HepG2 (cell line): ENCODE data around the gene PRM2. TPM values are rescaled to one million over a fixed set of nuclear protein-coding genes. Genes with fewer than 3 reads are reported as not detected.
A peak's percentile ranks its signal among the peaks of the same experiment; 100 is the strongest.

Experiments used
- ADNP ChIP-seq: sonication (generic); formaldehyde crosslinking; IDR thresholded peaks from 2 replicates; pipeline ENCODE4 v1.4.0; 2020; ENCODE audit warnings: missing genetic modification reagents
- HCFC1 ChIP-seq: fragments of 150-350 bp; IDR thresholded peaks from 2 replicates; pipeline ENCODE4 v1.6.1; 2014; ENCODE audit warnings: low read depth, low read length
- IRF9 ChIP-seq: sonication (generic); formaldehyde crosslinking; IDR thresholded peaks from 2 replicates; pipeline ENCODE4 v1.8.0; 2022; ENCODE audit warnings: missing genetic modification reagents, mild to moderate bottlenecking, borderline replicate concordance
- KIAA2018 ChIP-seq: sonication (generic); formaldehyde crosslinking; IDR thresholded peaks from 2 replicates; pipeline ENCODE4 v1.5.0; 2020; ENCODE audit warnings: mild to moderate bottlenecking, missing genetic modification reagents, borderline replicate concordance
- MAFG ChIP-seq: sonication (generic); formaldehyde crosslinking; IDR thresholded peaks from 2 replicates; pipeline ENCODE4 v1.5.1; 2020; ENCODE audit warnings: mild to moderate bottlenecking, missing genetic modification reagents
- MYC ChIP-seq: sonication (generic); formaldehyde crosslinking; IDR thresholded peaks from 2 replicates; pipeline ENCODE4 v1.9.0; 2021; ENCODE audit warnings: missing genetic modification reagents, borderline replicate concordance
- THAP9 ChIP-seq: sonication (generic); formaldehyde crosslinking; IDR thresholded peaks from 2 replicates; pipeline ENCODE4; 2020; ENCODE audit warnings: missing genetic modification reagents, mild to moderate bottlenecking, borderline replicate concordance
- ZNF547 ChIP-seq: sonication (generic); formaldehyde crosslinking; IDR thresholded peaks from 2 replicates; pipeline ENCODE4 v1.5.1; 2020; ENCODE audit warnings: mild to moderate bottlenecking, missing genetic modification reagents
- polyA plus RNA-seq, 8 experiments: library from polyadenylated mRNA; depleted of rRNA in 3 of 8; stranded (reverse) in 7 of 8; unstranded in 1 of 8; fragments of >200 nt; fragmentation: Illumina TruSeq in 4 of 8; extraction: Trizol in 4 of 8; gene quantifications; 2 replicates each; pipeline versions ENCODE4 v1.2.1 to v1.2.3, GENCODE V29; 2011 to 2016; ENCODE audit warnings: low read depth in 4 of 8, missing spikeins in 1 of 8, mixed read lengths in 1 of 8; ENCODE audit not compliant: insufficient read depth in 1 of 8
- total RNA-seq, 5 experiments: library from RNA; depleted of rRNA; stranded (reverse); fragments of >200 nt; fragmentation: Illumina TruSeq; extraction: Trizol; gene quantifications; 2 replicates each; pipeline ENCODE4 v1.2.3, GENCODE V29; 2016; ENCODE audit warnings: low read depth in 1 of 5
- TF ChIP-seq, protein P1 (sequence below): sonication (generic); formaldehyde crosslinking; IDR thresholded peaks from 2 replicates; pipeline ENCODE4 v1.4.0; 2020; ENCODE audit warnings: missing genetic modification reagents
- TF ChIP-seq, protein P2 (sequence below): sonication (generic); formaldehyde crosslinking; conservative IDR thresholded peaks from 2 replicates; pipeline ENCODE4 v1.5.0; 2020; ENCODE audit warnings: missing genetic modification reagents

PRM2 gene
- total and polyA plus RNA-seq, 2 of the 13 experiments (the other 11 are each of a cell fraction or from before 2014, with no cell fraction given): 0.54 TPM; not detected in 1

DNA sequence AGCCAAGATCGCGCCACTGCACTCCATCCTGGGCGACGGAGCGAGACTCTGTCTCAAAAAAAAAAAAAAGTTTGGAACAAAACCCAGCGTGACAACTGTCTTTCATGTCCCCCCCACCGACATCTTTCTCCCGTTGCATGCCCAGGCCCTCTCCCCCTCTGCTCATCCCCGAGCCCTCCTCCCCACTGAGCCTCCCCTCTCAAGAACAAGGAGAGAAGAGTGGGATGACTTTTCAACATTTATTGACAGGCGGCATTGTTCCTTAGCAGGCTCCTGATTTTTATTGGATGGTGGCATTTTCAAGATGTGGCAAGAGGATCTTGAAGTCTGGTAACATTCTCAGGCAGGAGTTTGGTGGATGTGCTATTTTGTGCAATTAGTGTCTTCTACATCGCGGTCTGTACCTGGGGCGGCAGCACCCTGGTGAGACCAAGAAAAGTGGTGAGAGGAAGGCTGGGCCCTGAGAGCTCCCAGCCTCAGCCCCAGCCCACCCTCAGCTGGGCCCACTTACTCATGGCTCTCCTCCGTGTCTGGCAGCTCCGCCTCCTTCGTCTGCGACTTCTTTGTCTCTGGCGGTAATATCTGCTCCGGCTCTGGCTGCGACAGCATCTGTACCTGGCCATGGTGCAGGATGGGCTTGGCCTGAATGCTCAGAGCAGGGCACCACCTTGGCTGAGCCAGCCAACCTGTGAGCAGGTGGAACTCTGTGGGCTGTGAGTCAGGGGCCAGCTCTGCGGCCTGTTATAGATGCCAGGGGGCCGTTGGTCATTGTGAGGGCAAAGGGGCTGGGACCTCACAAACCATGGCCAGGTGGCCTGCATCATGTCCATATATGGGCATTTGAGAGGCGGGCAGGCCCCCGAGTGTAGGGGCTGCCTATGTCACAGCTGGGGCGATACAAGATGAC lies 4.6 kb upstream of the PRM2 start, which contains the start of gene PRM1 (continued):
- no peak for TF ChIP-seq KIAA2018 (CRISPR knock-in tag)
- TF ChIP-seq MYC (CRISPR knock-in tag): peak; percentile 0; the same call in 1 of the 2 replicates
- 0 out of 2 replicates have a peak, but pooled peaks have one; percentile 49 for TF ChIP-seq THAP9 (CRISPR knock-in tag)
- TF ChIP-seq MAFG (CRISPR knock-in tag): no peak
- TF ChIP-seq, protein P1, sequence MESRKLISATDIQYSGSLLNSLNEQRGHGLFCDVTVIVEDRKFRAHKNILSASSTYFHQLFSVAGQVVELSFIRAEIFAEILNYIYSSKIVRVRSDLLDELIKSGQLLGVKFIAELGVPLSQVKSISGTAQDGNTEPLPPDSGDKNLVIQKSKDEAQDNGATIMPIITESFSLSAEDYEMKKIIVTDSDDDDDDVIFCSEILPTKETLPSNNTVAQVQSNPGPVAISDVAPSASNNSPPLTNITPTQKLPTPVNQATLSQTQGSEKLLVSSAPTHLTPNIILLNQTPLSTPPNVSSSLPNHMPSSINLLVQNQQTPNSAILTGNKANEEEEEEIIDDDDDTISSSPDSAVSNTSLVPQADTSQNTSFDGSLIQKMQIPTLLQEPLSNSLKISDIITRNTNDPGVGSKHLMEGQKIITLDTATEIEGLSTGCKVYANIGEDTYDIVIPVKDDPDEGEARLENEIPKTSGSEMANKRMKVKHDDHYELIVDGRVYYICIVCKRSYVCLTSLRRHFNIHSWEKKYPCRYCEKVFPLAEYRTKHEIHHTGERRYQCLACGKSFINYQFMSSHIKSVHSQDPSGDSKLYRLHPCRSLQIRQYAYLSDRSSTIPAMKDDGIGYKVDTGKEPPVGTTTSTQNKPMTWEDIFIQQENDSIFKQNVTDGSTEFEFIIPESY: 0 out of 2 replicates have a peak, but pooled peaks have one; percentile 12
- no peak for TF ChIP-seq HCFC1
- 0 out of 2 replicates have a peak, but pooled peaks have one; percentile 48 for TF ChIP-seq IRF9 (CRISPR knock-in tag)
- no peak for TF ChIP-seq ADNP (CRISPR knock-in tag)
- peak; percentile 66; the same call in 1 of the 2 replicates for TF ChIP-seq ZNF547 (CRISPR knock-in tag)
- TF ChIP-seq, protein P2, sequence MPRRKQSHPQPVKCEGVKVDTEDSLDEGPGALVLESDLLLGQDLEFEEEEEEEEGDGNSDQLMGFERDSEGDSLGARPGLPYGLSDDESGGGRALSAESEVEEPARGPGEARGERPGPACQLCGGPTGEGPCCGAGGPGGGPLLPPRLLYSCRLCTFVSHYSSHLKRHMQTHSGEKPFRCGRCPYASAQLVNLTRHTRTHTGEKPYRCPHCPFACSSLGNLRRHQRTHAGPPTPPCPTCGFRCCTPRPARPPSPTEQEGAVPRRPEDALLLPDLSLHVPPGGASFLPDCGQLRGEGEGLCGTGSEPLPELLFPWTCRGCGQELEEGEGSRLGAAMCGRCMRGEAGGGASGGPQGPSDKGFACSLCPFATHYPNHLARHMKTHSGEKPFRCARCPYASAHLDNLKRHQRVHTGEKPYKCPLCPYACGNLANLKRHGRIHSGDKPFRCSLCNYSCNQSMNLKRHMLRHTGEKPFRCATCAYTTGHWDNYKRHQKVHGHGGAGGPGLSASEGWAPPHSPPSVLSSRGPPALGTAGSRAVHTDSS: 0 out of 2 replicates have a peak, but pooled peaks have one; percentile 72
